Measurements from ENCODE around the gene DMD.

DMD gene

GRCh38 chrX:31711166-31711565 lies 1500.2 kb downstream of the DMD start:
- H3K4me1 ChIP-seq (ENCODE audit: control insufficient read depth, insufficient read depth, low read length), result no peaks in the 10 kb centered on the region
- no peaks in the 10 kb centered on the region for H3K27me3 ChIP-seq (ENCODE audit: control insufficient read depth in 1 of 2, insufficient read depth in 2 of 2, low read length in 2 of 2)
- H3K9ac ChIP-seq (ENCODE audit: low read length in 2 of 2), result no peak overlapping the region
- H3K9me3 ChIP-seq (ENCODE audit: control insufficient read depth in 2 of 2, low read length in 2 of 2), result no peaks in the 10 kb centered on the region
- no peaks in the 10 kb centered on the region for H3K36me3 ChIP-seq (ENCODE audit: control insufficient read depth in 2 of 2, insufficient read depth in 2 of 2, low read length in 2 of 2)
- H3K4me3 ChIP-seq (ENCODE audit: low read length in 2 of 2), result no peak overlapping the region
- H3K27ac ChIP-seq (ENCODE audit: low read length), result no peak overlapping the region

- H3K36me3 ChIP-seq (ENCODE audit: control insufficient read depth in 2 of 2, insufficient read depth in 2 of 2, low read length in 2 of 2), result no peaks in the 10 kb centered on the region
- no peak overlapping the region for H3K9ac ChIP-seq (ENCODE audit: low read length in 2 of 2)
- no peak overlapping the region for H3K4me3 ChIP-seq (ENCODE audit: low read length in 2 of 2)
- no peaks in the 10 kb centered on the region for H3K27me3 ChIP-seq (ENCODE audit: control insufficient read depth in 1 of 2, insufficient read depth in 2 of 2, low read length in 2 of 2)
- H3K9me3 ChIP-seq (ENCODE audit: control insufficient read depth in 2 of 2, low read length in 2 of 2), result no peaks in the 10 kb centered on the region
- H3K4me1 ChIP-seq (ENCODE audit: control insufficient read depth, insufficient read depth, low read length), result no peaks in the 10 kb centered on the region
- no peak overlapping the region for H3K27ac ChIP-seq (ENCODE audit: low read length)
Observed at GRCh38 chrX:31708116-31708515, 1503.2 kb downstream of the DMD start.

GRCh38 chrX:31706466-31706865 lies 1504.9 kb downstream of the DMD start:
- Histone ChIP-seq H3K4me3 (ENCODE audit: low read length in 2 of 2) (no peak overlapping the region), H3K9ac (ENCODE audit: low read length in 2 of 2) (no peak overlapping the region), H3K27me3 (ENCODE audit: control insufficient read depth in 1 of 2, insufficient read depth in 2 of 2, low read length in 2 of 2) (no peaks in the 10 kb centered on the region), H3K4me1 (ENCODE audit: control insufficient read depth, insufficient read depth, low read length) (no peaks in the 10 kb centered on the region), H3K36me3 (ENCODE audit: control insufficient read depth in 2 of 2, insufficient read depth in 2 of 2, low read length in 2 of 2) (no peaks in the 10 kb centered on the region), H3K27ac (ENCODE audit: low read length) (no peak overlapping the region), H3K9me3 (ENCODE audit: control insufficient read depth in 2 of 2, low read length in 2 of 2) (no peaks in the 10 kb centered on the region)

- H3K27me3 ChIP-seq (ENCODE audit: control insufficient read depth in 1 of 2, insufficient read depth in 2 of 2, low read length in 2 of 2), result no peaks in the 10 kb centered on the region
- H3K4me3 ChIP-seq (ENCODE audit: low read length in 2 of 2), result no peak overlapping the region
- no peaks in the 10 kb centered on the region for H3K4me1 ChIP-seq (ENCODE audit: control insufficient read depth, insufficient read depth, low read length)
- no peaks in the 10 kb centered on the region for H3K9me3 ChIP-seq (ENCODE audit: control insufficient read depth in 2 of 2, low read length in 2 of 2)
- no peaks in the 10 kb centered on the region for H3K36me3 ChIP-seq (ENCODE audit: control insufficient read depth in 2 of 2, insufficient read depth in 2 of 2, low read length in 2 of 2)
- H3K27ac ChIP-seq (ENCODE audit: low read length), result no peak overlapping the region
- no peak overlapping the region for H3K9ac ChIP-seq (ENCODE audit: low read length in 2 of 2)
Observed at GRCh38 chrX:31705816-31706215, 1505.5 kb downstream of the DMD start.

- Histone ChIP-seq H3K27me3 (ENCODE audit: control insufficient read depth in 1 of 2, insufficient read depth in 2 of 2, low read length in 2 of 2) (no peaks in the 10 kb centered on the region), H3K9ac (ENCODE audit: low read length in 2 of 2) (no peak overlapping the region), H3K4me1 (ENCODE audit: control insufficient read depth, insufficient read depth, low read length) (no peaks in the 10 kb centered on the region), H3K9me3 (ENCODE audit: control insufficient read depth in 2 of 2, low read length in 2 of 2) (no peaks in the 10 kb centered on the region), H3K27ac (ENCODE audit: low read length) (no peak overlapping the region), H3K4me3 (ENCODE audit: low read length in 2 of 2) (no peak overlapping the region), H3K36me3 (ENCODE audit: control insufficient read depth in 2 of 2, insufficient read depth in 2 of 2, low read length in 2 of 2) (no peaks in the 10 kb centered on the region)
Observed at GRCh38 chrX:31704938-31705337, 1506.4 kb downstream of the DMD start.

- H3K27ac ChIP-seq (ENCODE audit: low read length), result no peak overlapping the region
- H3K36me3 ChIP-seq (ENCODE audit: control insufficient read depth in 2 of 2, insufficient read depth in 2 of 2, low read length in 2 of 2), result no peaks in the 10 kb centered on the region
- no peaks in the 10 kb centered on the region for H3K9me3 ChIP-seq (ENCODE audit: control insufficient read depth in 2 of 2, low read length in 2 of 2)
- no peaks in the 10 kb centered on the region for H3K4me1 ChIP-seq (ENCODE audit: control insufficient read depth, insufficient read depth, low read length)
- H3K27me3 ChIP-seq (ENCODE audit: control insufficient read depth in 1 of 2, insufficient read depth in 2 of 2, low read length in 2 of 2), result no peaks in the 10 kb centered on the region
- no peak overlapping the region for H3K9ac ChIP-seq (ENCODE audit: low read length in 2 of 2)
- no peak overlapping the region for H3K4me3 ChIP-seq (ENCODE audit: low read length in 2 of 2)
Observed at GRCh38 chrX:31702222-31702621, 1509.1 kb downstream of the DMD start.

GRCh38 chrX:31697294-31697916 lies 1513.9 kb downstream of the DMD start:
- no peaks in the 10 kb centered on the region for H3K36me3 ChIP-seq (ENCODE audit: control insufficient read depth in 2 of 2, insufficient read depth in 2 of 2, low read length in 2 of 2)
- no peaks in the 10 kb centered on the region for H3K27me3 ChIP-seq (ENCODE audit: control insufficient read depth in 1 of 2, insufficient read depth in 2 of 2, low read length in 2 of 2)
- no peaks in the 10 kb centered on the region for H3K9me3 ChIP-seq (ENCODE audit: control insufficient read depth in 2 of 2, low read length in 2 of 2)
- H3K27ac ChIP-seq (ENCODE audit: low read length), result no peak overlapping the region
- H3K4me1 ChIP-seq (ENCODE audit: control insufficient read depth, insufficient read depth, low read length), result no peaks in the 10 kb centered on the region
- no peak overlapping the region for H3K4me3 ChIP-seq (ENCODE audit: low read length in 2 of 2)
- H3K9ac ChIP-seq (ENCODE audit: low read length in 2 of 2), result no peak overlapping the region

- Histone ChIP-seq H3K27me3 (ENCODE audit: control insufficient read depth in 1 of 2, insufficient read depth in 2 of 2, low read length in 2 of 2) (no peaks in the 10 kb centered on the region), H3K4me1 (ENCODE audit: control insufficient read depth, insufficient read depth, low read length) (no peaks in the 10 kb centered on the region), H3K9ac (ENCODE audit: low read length in 2 of 2) (no peak overlapping the region), H3K4me3 (ENCODE audit: low read length in 2 of 2) (no peak overlapping the region), H3K27ac (ENCODE audit: low read length) (no peak overlapping the region), H3K9me3 (ENCODE audit: control insufficient read depth in 2 of 2, low read length in 2 of 2) (no peaks in the 10 kb centered on the region), H3K36me3 (ENCODE audit: control insufficient read depth in 2 of 2, insufficient read depth in 2 of 2, low read length in 2 of 2) (no peaks in the 10 kb centered on the region)
Observed at GRCh38 chrX:31679861-31680260, 1531.5 kb downstream of the DMD start.

- Histone ChIP-seq H3K9ac (ENCODE audit: low read length in 2 of 2) (no peak overlapping the region), H3K27ac (ENCODE audit: low read length) (no peak overlapping the region), H3K36me3 (ENCODE audit: control insufficient read depth in 2 of 2, insufficient read depth in 2 of 2, low read length in 2 of 2) (no peaks in the 10 kb centered on the region), H3K4me1 (ENCODE audit: control insufficient read depth, insufficient read depth, low read length) (no peaks in the 10 kb centered on the region), H3K27me3 (ENCODE audit: control insufficient read depth in 1 of 2, insufficient read depth in 2 of 2, low read length in 2 of 2) (no peaks in the 10 kb centered on the region), H3K9me3 (ENCODE audit: control insufficient read depth in 2 of 2, low read length in 2 of 2) (peaks cover 0 to 2% of the 10 kb centered on the region in 2 donors), H3K4me3 (ENCODE audit: low read length in 2 of 2) (no peak overlapping the region)
Observed at GRCh38 chrX:31670245-31670644, 1541.1 kb downstream of the DMD start.

- Histone ChIP-seq H3K36me3 (ENCODE audit: control insufficient read depth in 2 of 2, insufficient read depth in 2 of 2, low read length in 2 of 2) (no peaks in the 10 kb centered on the region), H3K9ac (ENCODE audit: low read length in 2 of 2) (no peak overlapping the region), H3K9me3 (ENCODE audit: control insufficient read depth in 2 of 2, low read length in 2 of 2) (peaks cover 0 to 2% of the 10 kb centered on the region in 2 donors), H3K4me1 (ENCODE audit: control insufficient read depth, insufficient read depth, low read length) (no peaks in the 10 kb centered on the region), H3K4me3 (ENCODE audit: low read length in 2 of 2) (no peak overlapping the region), H3K27ac (ENCODE audit: low read length) (no peak overlapping the region), H3K27me3 (ENCODE audit: control insufficient read depth in 1 of 2, insufficient read depth in 2 of 2, low read length in 2 of 2) (no peaks in the 10 kb centered on the region)
Observed at GRCh38 chrX:31665454-31665853, 1545.9 kb downstream of the DMD start.

- H3K4me1 ChIP-seq (ENCODE audit: control insufficient read depth, insufficient read depth, low read length), result no peaks in the 10 kb centered on the region
- no peak overlapping the region for H3K4me3 ChIP-seq (ENCODE audit: low read length in 2 of 2)
- H3K27ac ChIP-seq (ENCODE audit: low read length), result no peak overlapping the region
- no peak overlapping the region for H3K9ac ChIP-seq (ENCODE audit: low read length in 2 of 2)
- no peaks in the 10 kb centered on the region for H3K36me3 ChIP-seq (ENCODE audit: control insufficient read depth in 2 of 2, insufficient read depth in 2 of 2, low read length in 2 of 2)
- H3K27me3 ChIP-seq (ENCODE audit: control insufficient read depth in 1 of 2, insufficient read depth in 2 of 2, low read length in 2 of 2), result no peaks in the 10 kb centered on the region
- peaks cover 0 to 2% of the 10 kb centered on the region in 2 donors for H3K9me3 ChIP-seq (ENCODE audit: control insufficient read depth in 2 of 2, low read length in 2 of 2)
Observed at GRCh38 chrX:31663172-31663571, 1548.2 kb downstream of the DMD start.

All from stomach smooth muscle (tissue), 2 donors.